CD4-positive, alpha-beta T cell (primary cell): ENCODE results near the gene RABGGTA. TPM values are rescaled to one million over a fixed set of nuclear protein-coding genes. Genes with fewer than 3 reads are reported as not detected.

Experiments used
- ATAC-seq: fragments of 200-7000 bp; cut with Tn5 transposase; one replicate; pipeline ENCODE4 v1.10.0; 2022; ENCODE audit warnings: mild to moderate bottlenecking; ENCODE audit not compliant: poor library complexity
- CTCF ChIA-PET: fragments of 350-600 bp; sonication (Branson Sonifier 250); formaldehyde crosslinking; loops from one replicate; lab custom pipeline; 2021; ENCODE audit warnings: antibody characterized with exemption, inconsistent platforms; lab: Charles Lee
- POLR2A ChIA-PET: fragments of 350-600 bp; sonication (Branson Sonifier 250); formaldehyde crosslinking; loops from one replicate; lab custom pipeline; 2021; ENCODE audit warnings: antibody characterized with exemption, inconsistent platforms; lab: Charles Lee
- DNase-seq, 14 experiments: peaks; one replicate each; pipeline ENCODE4 v3.0.0-alpha.2; 2013 to 2020; ENCODE audit warnings: mixed read lengths in 2 of 14
- H3K27ac ChIP-seq, 2 donors: one replicate each; pipeline versions ENCODE4 v1.5.1 to v1.7.0; 2013; ENCODE audit warnings: low read length in 2 of 2, low read depth in 1 of 2, mild to moderate bottlenecking in 1 of 2
- H3K27me3 ChIP-seq, 2 experiments: 1 replicate in 1 of 2; 2 replicates in 1 of 2; pipeline versions ENCODE4 v1.6.1 to v1.7.0; 2013; ENCODE audit warnings: low read length in 2 of 2, control low read depth in 1 of 2, mild to moderate bottlenecking in 1 of 2, moderate library complexity in 1 of 2; ENCODE audit not compliant: insufficient read depth in 2 of 2, control insufficient read depth in 1 of 2
- H3K36me3 ChIP-seq: one replicate; pipeline ENCODE4 v1.6.1; 2013; ENCODE audit warnings: low read length, control low read depth; ENCODE audit not compliant: insufficient read depth
- H3K4me1 ChIP-seq: one replicate; pipeline ENCODE4 v1.6.1; 2013; ENCODE audit warnings: low read length, control low read depth; ENCODE audit not compliant: insufficient read depth
- H3K4me3 ChIP-seq: one replicate; pipeline ENCODE4 v1.5.1; 2013; ENCODE audit warnings: mild to moderate bottlenecking, low read length, moderate library complexity
- H3K9me3 ChIP-seq, 2 experiments: 1 replicate in 1 of 2; 2 replicates in 1 of 2; pipeline versions ENCODE4 v1.6.1 to v1.7.0; 2013; ENCODE audit warnings: low read length in 2 of 2, mild to moderate bottlenecking in 2 of 2, control low read depth in 1 of 2, moderate library complexity in 1 of 2; ENCODE audit not compliant: control insufficient read depth in 1 of 2, insufficient read depth in 1 of 2
- H3K27ac Mint-ChIP-seq: one replicate; pipeline ENCODE4 v1.8.0; 2020; ENCODE audit warnings: mixed read lengths
- H3K27me3 Mint-ChIP-seq: one replicate; pipeline ENCODE4 v1.8.0; 2021; ENCODE audit warnings: mixed read lengths
- H3K36me3 Mint-ChIP-seq: one replicate; pipeline ENCODE4 v1.8.0; 2021; ENCODE audit warnings: low read depth, mixed read lengths
- H3K4me1 Mint-ChIP-seq: one replicate; pipeline ENCODE4 v1.8.0; 2021; ENCODE audit warnings: low read depth, mixed read lengths
- H3K4me3 Mint-ChIP-seq: one replicate; pipeline ENCODE4 v1.8.0; 2020; ENCODE audit warnings: mild to moderate bottlenecking, mixed read lengths
- H3K9me3 Mint-ChIP-seq: one replicate; pipeline ENCODE4 v1.8.0; 2020; ENCODE audit warnings: mixed read lengths
- intact Hi-C, 2 experiments: fragments of 100-400 bp; cut with DNase I in 1 of 2; cut with micrococcal nuclease in 1 of 2; formaldehyde crosslinking; loops; one replicate each; pipeline versions ENCODE4 v1.15.1 to v1.9.0; 2023 to 2025; cut with DNase I, micrococcal nuclease
- total RNA-seq, 174 experiments: library from RNA in 2 of 174; stranded (reverse) in 2 of 174; gene quantifications; one replicate each; pipeline ENCODE4 v1.2.3 and lab custom pipeline; 2021 to 2026
- TF ChIP-seq, protein P1 (sequence below): fragments of 200-600 bp; IDR thresholded peaks from one replicate; pipeline ENCODE4 v1.8.0; 2022; ENCODE audit warnings: antibody characterized with exemption, mild to moderate bottlenecking

The RABGGTA gene
- total RNA-seq, 2 experiments from 2014 or later: 52.3 to 55.2 TPM

DNA sequence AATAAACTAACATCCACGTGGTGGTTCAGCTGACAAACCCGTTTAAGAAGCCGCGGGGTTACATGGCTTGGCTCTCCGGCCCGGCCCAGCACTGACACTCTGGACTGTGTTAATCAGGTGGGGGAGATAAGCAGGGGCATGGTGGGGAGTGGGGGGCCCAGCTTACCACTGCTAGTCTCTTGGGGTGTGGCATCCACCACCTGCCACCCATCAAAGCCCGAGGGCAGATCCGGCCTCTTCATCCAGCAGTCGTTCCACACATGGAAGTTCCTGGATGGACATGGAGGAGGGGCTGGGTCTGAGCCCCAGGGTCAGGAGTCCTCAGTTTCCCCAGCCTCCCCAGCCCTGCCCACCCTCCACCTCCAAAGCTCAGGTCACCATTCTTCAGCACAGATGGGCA is 13.3 kb downstream of the RABGGTA start:
- intact Hi-C loops: no loop called here
- H3K27me3 ChIP-seq: no peaks in the 10 kb centered on the region
- POLR2A ChIA-PET: no interaction called here

DNA sequence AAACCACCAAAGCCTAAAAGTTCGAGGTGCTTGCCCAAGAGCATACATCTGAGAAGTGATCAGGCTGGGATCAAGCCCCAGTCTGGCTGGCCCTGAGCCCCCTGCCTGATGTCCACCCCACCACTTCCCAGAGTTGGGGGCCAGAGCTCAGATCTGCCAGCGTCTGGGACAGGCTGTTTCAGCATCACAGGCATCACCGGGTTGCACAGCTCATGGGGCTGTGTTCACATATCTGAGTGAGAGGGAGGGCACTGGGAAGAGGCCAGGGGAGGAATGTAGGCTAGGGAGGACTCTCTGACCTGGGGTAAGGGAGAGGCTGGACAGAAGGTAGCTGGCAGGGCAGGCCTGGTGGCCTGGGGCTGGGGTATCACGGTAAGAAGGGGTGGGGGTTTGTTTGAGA is 14.4 kb downstream of the RABGGTA start:
- no peaks in the 10 kb centered on the region for H3K27me3 ChIP-seq
- POLR2A ChIA-PET: no interaction called here
- H3K36me3 ChIP-seq: peaks cover 29% of the 10 kb centered on the region
- TF ChIP-seq, protein P1, sequence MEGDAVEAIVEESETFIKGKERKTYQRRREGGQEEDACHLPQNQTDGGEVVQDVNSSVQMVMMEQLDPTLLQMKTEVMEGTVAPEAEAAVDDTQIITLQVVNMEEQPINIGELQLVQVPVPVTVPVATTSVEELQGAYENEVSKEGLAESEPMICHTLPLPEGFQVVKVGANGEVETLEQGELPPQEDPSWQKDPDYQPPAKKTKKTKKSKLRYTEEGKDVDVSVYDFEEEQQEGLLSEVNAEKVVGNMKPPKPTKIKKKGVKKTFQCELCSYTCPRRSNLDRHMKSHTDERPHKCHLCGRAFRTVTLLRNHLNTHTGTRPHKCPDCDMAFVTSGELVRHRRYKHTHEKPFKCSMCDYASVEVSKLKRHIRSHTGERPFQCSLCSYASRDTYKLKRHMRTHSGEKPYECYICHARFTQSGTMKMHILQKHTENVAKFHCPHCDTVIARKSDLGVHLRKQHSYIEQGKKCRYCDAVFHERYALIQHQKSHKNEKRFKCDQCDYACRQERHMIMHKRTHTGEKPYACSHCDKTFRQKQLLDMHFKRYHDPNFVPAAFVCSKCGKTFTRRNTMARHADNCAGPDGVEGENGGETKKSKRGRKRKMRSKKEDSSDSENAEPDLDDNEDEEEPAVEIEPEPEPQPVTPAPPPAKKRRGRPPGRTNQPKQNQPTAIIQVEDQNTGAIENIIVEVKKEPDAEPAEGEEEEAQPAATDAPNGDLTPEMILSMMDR: no peak
- Mint-ChIP-seq H3K36me3 (peaks cover 47% of the 10 kb centered on the region), H3K4me3 (no peak overlapping the region), H3K4me1 (no peaks in the 10 kb centered on the region), H3K27ac (no peak overlapping the region), H3K27me3 (no peaks in the 10 kb centered on the region), H3K9me3 (no peaks in the 10 kb centered on the region)
- CTCF ChIA-PET: no interaction called here
- ATAC-seq (no peak), DNase-seq (no peak)
- H3K4me1 ChIP-seq: no peaks in the 10 kb centered on the region
- intact Hi-C loops: no loop called here
- H3K4me3 ChIP-seq: no peak overlapping the region
- H3K27ac ChIP-seq: no peak overlapping the region
- no peaks in the 10 kb centered on the region for H3K9me3 ChIP-seq

More for the DNA sequence above, 13.3 kb downstream of the RABGGTA start:
- CTCF ChIA-PET: interaction anchor here (0.7 kb wide), 1 partner anchor 15 kb away, joined by 4 read pairs; the partner anchor contains the start of gene TINF2
- H3K9me3 Mint-ChIP-seq: no peaks in the 10 kb centered on the region
- DNase-seq (no peak), ATAC-seq (no peak)
- peaks cover 58% of the 10 kb centered on the region for H3K36me3 Mint-ChIP-seq
- Histone ChIP-seq H3K9me3 (no peaks in the 10 kb centered on the region), H3K4me1 (no peaks in the 10 kb centered on the region), H3K4me3 (no peak overlapping the region), H3K36me3 (peaks cover 26% of the 10 kb centered on the region), H3K27ac (no peak overlapping the region)
- no peak overlapping the region for H3K4me3 Mint-ChIP-seq
- TF ChIP-seq, protein P1: no peak
- no peak overlapping the region for H3K27ac Mint-ChIP-seq
- no peaks in the 10 kb centered on the region for H3K4me1 Mint-ChIP-seq
- H3K27me3 Mint-ChIP-seq: no peaks in the 10 kb centered on the region

DNA sequence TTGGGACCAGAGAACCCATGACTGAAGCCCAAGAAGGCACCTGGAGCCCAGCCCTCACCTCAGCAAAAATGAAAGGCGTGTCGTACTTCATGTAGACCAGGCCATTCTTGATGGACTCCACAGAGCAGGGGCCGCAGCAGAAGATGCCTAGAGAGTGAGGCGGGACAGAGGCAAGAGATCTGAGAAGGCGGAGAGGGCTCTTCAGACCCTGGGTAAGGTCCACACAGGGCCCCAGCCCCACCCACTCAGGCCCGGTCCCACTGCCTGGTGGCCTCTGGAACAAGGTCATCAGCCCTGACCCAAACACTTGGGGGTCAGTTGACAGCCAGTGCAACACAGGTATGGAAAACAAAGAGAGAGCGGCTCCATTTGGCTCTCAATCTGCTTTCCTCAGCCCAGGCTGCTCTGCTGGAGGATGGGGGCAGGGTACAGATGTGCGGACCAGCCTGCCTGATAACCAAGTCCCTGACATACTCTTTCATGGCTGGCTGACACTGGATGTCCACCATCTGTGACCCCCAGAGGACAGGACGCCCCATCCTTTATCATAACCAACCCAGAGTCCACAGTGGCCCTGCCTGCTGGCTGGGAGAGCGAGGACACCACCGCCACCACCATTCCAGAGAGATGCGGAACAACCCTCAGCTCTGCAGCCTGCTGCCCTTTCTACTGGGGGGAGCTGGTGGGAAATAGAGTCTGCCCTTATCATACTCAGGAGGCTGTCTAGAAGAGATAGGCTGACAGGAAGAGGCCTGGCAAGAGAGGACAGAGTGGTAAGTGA is 15.3 kb downstream of the RABGGTA start:
- Mint-ChIP-seq H3K27me3 (no peaks in the 10 kb centered on the region), H3K36me3 (peaks cover 44% of the 10 kb centered on the region), H3K9me3 (no peaks in the 10 kb centered on the region), H3K27ac (no peak overlapping the region), H3K4me3 (no peak overlapping the region), H3K4me1 (no peaks in the 10 kb centered on the region)
- Histone ChIP-seq H3K27me3 (no peaks in the 10 kb centered on the region), H3K36me3 (peaks cover 32% of the 10 kb centered on the region), H3K27ac (no peak overlapping the region), H3K4me3 (no peak overlapping the region), H3K9me3 (no peaks in the 10 kb centered on the region), H3K4me1 (no peaks in the 10 kb centered on the region)
- DNase-seq (no peak), ATAC-seq (no peak)
- intact Hi-C loops: no loop called here
- ChIA-PET CTCF (no interaction called here), POLR2A (interaction anchor here (0.9 kb wide), 1 partner anchor 14 kb away, joined by 5 read pairs; the partner anchor contains the start of gene TINF2)
- TF ChIP-seq, protein P1: no peak
